OCI-LY1 (cell line): Measurements from ENCODE around the gene TTC23.
"Not testable (repeated sequence)": the region's sequence is repeated elsewhere in the genome, so short reads cannot be mapped to it uniquely, and the experiment has no call there.

Experiments
- H2AFZ ChIP-seq: fragments of 200-600 bp; sonication (generic), shearing (Covaris generic); 2 replicates; pipeline ENCODE4 v1.6.0; 2014; ENCODE audit warnings: antibody characterized with exemption, mild to moderate bottlenecking, low read length
- H3F3A ChIP-seq: fragments of 200-600 bp; sonication (generic), shearing (Covaris generic); 2 replicates; pipeline ENCODE4 v1.6.0; 2014; ENCODE audit warnings: mild to moderate bottlenecking, antibody characterized with exemption, low read length, moderate library complexity; ENCODE audit not compliant: insufficient read depth
- H3K27ac ChIP-seq: fragments of 200-600 bp; sonication (generic); 2 replicates; pipeline ENCODE4 v1.5.1; 2014; ENCODE audit warnings: low read length, mixed run types, mild to moderate bottlenecking, low read depth; ENCODE audit not compliant: poor library complexity, severe bottlenecking
- H3K27me3 ChIP-seq: fragments of 200-600 bp; sonication (generic); 2 replicates; pipeline ENCODE4 v1.6.0; 2014; ENCODE audit warnings: antibody characterized with exemption, mild to moderate bottlenecking, low read length, moderate library complexity; ENCODE audit not compliant: insufficient read depth
- H3K36me3 ChIP-seq: fragments of 200-600 bp; sonication (generic); 2 replicates; pipeline ENCODE4 v1.6.1; 2014; ENCODE audit warnings: mild to moderate bottlenecking, antibody characterized with exemption, low read length, moderate library complexity, mixed read lengths; ENCODE audit not compliant: insufficient read depth
- H3K4me1 ChIP-seq: fragments of 200-600 bp; sonication (generic); 2 replicates; pipeline ENCODE4 v1.5.1; 2014; ENCODE audit warnings: mild to moderate bottlenecking, low read length, moderate library complexity; ENCODE audit not compliant: insufficient read depth, severe bottlenecking
- H3K4me2 ChIP-seq: fragments of 200-600 bp; sonication (generic), shearing (Covaris generic); 2 replicates; pipeline ENCODE4 v1.6.1; 2014; ENCODE audit warnings: low read length
- H3K4me3 ChIP-seq: fragments of 200-600 bp; sonication (generic); 2 replicates; pipeline ENCODE4 v1.5.1; 2014; ENCODE audit warnings: low read length, low read depth, mild to moderate bottlenecking, mixed read lengths; ENCODE audit not compliant: poor library complexity, severe bottlenecking
- H3K79me2 ChIP-seq: fragments of 200-600 bp; shearing (Covaris generic); 2 replicates; pipeline ENCODE4 v1.6.1; 2016; ENCODE audit warnings: mixed run types, low read length, mixed read lengths; ENCODE audit not compliant: insufficient read depth
- H3K9ac ChIP-seq: fragments of 200-600 bp; sonication (generic), shearing (Covaris generic); 2 replicates; pipeline ENCODE4 v1.6.1; 2014; ENCODE audit warnings: mild to moderate bottlenecking, low read length, mixed read lengths
- H3K9me2 ChIP-seq: fragments of 200-600 bp; sonication (generic), shearing (Covaris generic); 2 replicates; pipeline ENCODE4 v1.6.1; 2014; ENCODE audit warnings: low read depth, mild to moderate bottlenecking, low read length, mixed read lengths
- H3K9me3 ChIP-seq: fragments of 200-600 bp; shearing (Covaris generic); 2 replicates; pipeline ENCODE4 v1.6.1; 2014; ENCODE audit warnings: low read length, mixed read lengths
- H4K20me1 ChIP-seq: fragments of 200-600 bp; sonication (generic), shearing (Covaris generic); 2 replicates; pipeline ENCODE4 v1.6.0; 2016; ENCODE audit warnings: mild to moderate bottlenecking, low read length; ENCODE audit not compliant: insufficient read depth
- EZH2 ChIP-seq: fragments of 200-600 bp; sonication (generic), shearing (Covaris generic); IDR thresholded peaks from 2 replicates; pipeline ENCODE4 v1.8.0; 2017; ENCODE audit warnings: borderline replicate concordance, mixed run types, mild to moderate bottlenecking, antibody characterized with exemption, low read length, moderate library complexity, mixed read lengths
- TF ChIP-seq, protein P1 (sequence below): fragments of 200-600 bp; sonication (generic), shearing (Covaris generic); IDR thresholded peaks from 2 replicates; pipeline ENCODE4 v1.5.1; 2017; ENCODE audit warnings: mild to moderate bottlenecking, antibody characterized with exemption, low read length, moderate library complexity, mixed read lengths

TTC23 gene

DNA sequence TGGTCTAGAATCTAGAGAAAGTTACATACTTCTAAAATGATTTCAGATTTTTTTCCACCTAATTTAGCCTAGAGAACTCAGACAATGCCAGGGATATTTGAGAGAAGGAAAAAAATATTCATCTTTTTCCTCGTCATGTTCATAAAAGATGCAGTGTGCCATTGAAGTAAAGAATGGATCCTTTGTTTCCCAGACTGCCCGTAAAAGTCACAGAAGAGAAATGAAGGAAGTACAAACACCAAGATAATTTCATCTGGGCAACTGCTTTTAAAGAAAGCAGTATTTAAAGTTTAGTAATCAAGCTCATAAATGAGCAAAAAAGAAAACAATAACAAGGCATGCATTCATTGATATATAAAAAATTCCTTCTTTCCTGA lies 47.2 kb downstream of the TTC23 start:
- Histone ChIP-seq H3K4me2 (no peak overlapping the region), H3K4me1 (no peaks in the 10 kb centered on the region), H3K36me3 (no peaks in the 10 kb centered on the region), H3K9ac (no peak overlapping the region), H3K79me2 (no peaks in the 10 kb centered on the region), H3F3A (no peaks in the 10 kb centered on the region), H4K20me1 (no peaks in the 10 kb centered on the region), H2AFZ (no peak overlapping the region), H3K4me3 (no peak overlapping the region), H3K9me3 (no peaks in the 10 kb centered on the region), H3K9me2 (no peaks in the 10 kb centered on the region), H3K27me3 (no peaks in the 10 kb centered on the region), H3K27ac (no peak overlapping the region)
- TF ChIP-seq EZH2 = no peak
- TF ChIP-seq, protein P1, sequence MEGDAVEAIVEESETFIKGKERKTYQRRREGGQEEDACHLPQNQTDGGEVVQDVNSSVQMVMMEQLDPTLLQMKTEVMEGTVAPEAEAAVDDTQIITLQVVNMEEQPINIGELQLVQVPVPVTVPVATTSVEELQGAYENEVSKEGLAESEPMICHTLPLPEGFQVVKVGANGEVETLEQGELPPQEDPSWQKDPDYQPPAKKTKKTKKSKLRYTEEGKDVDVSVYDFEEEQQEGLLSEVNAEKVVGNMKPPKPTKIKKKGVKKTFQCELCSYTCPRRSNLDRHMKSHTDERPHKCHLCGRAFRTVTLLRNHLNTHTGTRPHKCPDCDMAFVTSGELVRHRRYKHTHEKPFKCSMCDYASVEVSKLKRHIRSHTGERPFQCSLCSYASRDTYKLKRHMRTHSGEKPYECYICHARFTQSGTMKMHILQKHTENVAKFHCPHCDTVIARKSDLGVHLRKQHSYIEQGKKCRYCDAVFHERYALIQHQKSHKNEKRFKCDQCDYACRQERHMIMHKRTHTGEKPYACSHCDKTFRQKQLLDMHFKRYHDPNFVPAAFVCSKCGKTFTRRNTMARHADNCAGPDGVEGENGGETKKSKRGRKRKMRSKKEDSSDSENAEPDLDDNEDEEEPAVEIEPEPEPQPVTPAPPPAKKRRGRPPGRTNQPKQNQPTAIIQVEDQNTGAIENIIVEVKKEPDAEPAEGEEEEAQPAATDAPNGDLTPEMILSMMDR = no peak

DNA sequence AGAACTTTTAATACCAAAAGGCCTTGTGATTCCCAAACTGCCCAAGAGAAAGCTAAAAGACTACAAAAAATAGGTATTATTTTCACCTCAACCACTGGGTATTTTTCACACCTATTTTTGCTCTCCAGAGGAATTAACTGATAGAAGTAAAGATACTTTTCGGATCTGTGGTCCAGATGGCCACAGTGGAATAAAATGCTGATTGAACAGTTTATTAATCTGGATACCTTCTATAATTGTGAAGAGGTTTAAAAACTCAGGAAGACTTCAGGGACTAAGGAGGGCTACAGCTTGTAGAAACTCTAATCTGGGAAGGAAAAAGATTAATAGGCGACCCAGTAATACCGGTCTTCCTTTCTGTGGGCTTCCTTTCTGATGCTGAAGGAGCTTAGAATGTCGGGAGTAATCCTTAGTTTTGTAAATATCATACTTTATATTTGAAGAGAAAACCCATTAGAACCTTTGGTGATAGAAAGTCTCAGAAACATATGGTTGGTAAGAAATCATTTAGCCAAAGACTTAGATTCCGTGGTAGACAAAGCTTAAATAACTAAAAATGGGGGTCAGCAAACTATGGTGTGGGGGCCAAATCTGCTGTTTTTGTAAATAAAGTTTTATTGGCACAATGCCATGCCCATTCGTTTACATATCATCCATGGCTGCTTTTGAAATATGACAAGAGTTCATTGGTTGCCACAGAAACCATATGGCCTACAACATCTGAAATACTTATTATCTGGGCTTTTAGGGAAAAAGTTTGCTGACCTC lies 47.8 kb downstream of the TTC23 start:
- Histone ChIP-seq H3K27ac (no peak overlapping the region), H3K9me3 (no peaks in the 10 kb centered on the region), H3K4me1 (no peaks in the 10 kb centered on the region), H3K4me2 (no peak overlapping the region), H3K4me3 (no peak overlapping the region), H4K20me1 (no peaks in the 10 kb centered on the region), H2AFZ (no peak overlapping the region), H3K9me2 (no peaks in the 10 kb centered on the region), H3K27me3 (no peaks in the 10 kb centered on the region), H3K79me2 (no peaks in the 10 kb centered on the region), H3K9ac (no peak overlapping the region), H3F3A (no peaks in the 10 kb centered on the region), H3K36me3 (no peaks in the 10 kb centered on the region)
- TF ChIP-seq, protein P1 = no peak
- TF ChIP-seq EZH2 = no peak

DNA sequence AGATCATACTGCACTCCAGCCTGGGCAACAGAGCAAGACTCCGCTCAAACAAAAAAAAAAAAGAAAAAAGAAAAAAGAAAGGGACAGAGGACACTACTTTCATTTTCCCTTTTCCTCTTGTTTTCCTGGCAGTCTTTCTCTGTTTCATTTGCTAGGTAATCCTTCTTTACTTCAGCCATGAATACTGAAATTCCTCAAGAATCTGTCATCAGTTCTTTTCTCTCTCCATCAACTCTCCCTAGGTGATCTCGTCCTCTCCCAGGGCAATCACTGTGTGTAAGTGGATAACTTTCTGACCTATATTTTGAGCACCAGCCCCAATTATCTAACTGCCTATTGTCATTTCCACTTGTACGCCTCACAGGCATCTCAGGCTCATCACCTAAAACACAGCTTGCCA lies 51.5 kb downstream of the TTC23 start:
- no peak overlapping the region for H3K4me3 ChIP-seq
- H3K9me3 ChIP-seq = no peaks in the 10 kb centered on the region
- no peaks in the 10 kb centered on the region for H3K4me1 ChIP-seq
- H3K27ac ChIP-seq = no peak overlapping the region
- H4K20me1 ChIP-seq = no peaks in the 10 kb centered on the region
- no peaks in the 10 kb centered on the region for H3K9me2 ChIP-seq
- no peak for TF ChIP-seq EZH2
- H3K79me2 ChIP-seq = no peaks in the 10 kb centered on the region
- no peaks in the 10 kb centered on the region for H3K36me3 ChIP-seq
- H3K4me2 ChIP-seq = no peak overlapping the region
- no peaks in the 10 kb centered on the region for H3K27me3 ChIP-seq
- no peak overlapping the region for H3K9ac ChIP-seq
- no peak overlapping the region for H2AFZ ChIP-seq
- no peaks in the 10 kb centered on the region for H3F3A ChIP-seq

DNA sequence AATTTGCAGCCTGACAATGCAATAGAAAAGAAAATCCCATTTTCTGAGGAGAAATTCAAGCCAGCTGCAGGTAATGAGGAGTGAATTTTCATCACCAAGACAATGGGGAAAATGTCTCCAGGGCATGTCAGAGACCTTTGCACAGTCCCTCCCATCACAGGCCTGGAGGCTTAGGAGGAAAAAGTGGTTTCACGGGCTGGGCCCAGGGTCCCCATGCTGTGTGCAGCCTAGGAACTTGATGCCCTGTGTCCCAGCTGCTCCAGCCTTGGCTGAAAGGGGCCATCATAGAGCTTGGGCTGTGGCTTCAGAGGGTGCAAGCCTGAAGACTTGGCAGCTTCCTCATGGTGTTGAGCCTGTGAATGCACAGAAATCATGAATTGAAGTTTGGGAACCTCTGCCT lies 57.2 kb downstream of the TTC23 start:
- not testable (repeated sequence) for H3K9me2 ChIP-seq, H3K9me3 ChIP-seq, H3K36me3 ChIP-seq, H3K27me3 ChIP-seq, H3F3A ChIP-seq, H4K20me1 ChIP-seq, H3K4me3 ChIP-seq, H3K9ac ChIP-seq, H2AFZ ChIP-seq, H3K4me1 ChIP-seq, H3K27ac ChIP-seq, H3K4me2 ChIP-seq, H3K79me2 ChIP-seq
